Measurements from ENCODE around the gene DHCR24. TPM values are rescaled to one million over a fixed set of nuclear protein-coding genes. Genes with fewer than 3 reads are reported as not detected.

The DHCR24 gene
- total and polyA plus RNA-seq, 2 of the 13 experiments (the other 11 are each of a cell fraction or from before 2014, with no cell fraction given): 374 to 448 TPM

- TF ChIP-seq ZNF563 (CRISPR knock-in tag; IDR thresholded peaks at IDR 0.05): peak; percentile 97
- no peak for TF ChIP-seq CREB1 (IDR thresholded peaks at IDR 0.05)
- TF ChIP-seq CREB1 (CRISPR knock-in tag; IDR thresholded peaks at IDR 0.05): no peak
- peak; percentile 20; the same call in 1 of the 2 replicates for TF ChIP-seq MXD3 (CRISPR knock-in tag; IDR thresholded peaks at IDR 0.05)
- no peak for TF ChIP-seq SIN3B (IDR thresholded peaks at IDR 0.05; ENCODE audit: low read length)
- TF ChIP-seq, protein P1, sequence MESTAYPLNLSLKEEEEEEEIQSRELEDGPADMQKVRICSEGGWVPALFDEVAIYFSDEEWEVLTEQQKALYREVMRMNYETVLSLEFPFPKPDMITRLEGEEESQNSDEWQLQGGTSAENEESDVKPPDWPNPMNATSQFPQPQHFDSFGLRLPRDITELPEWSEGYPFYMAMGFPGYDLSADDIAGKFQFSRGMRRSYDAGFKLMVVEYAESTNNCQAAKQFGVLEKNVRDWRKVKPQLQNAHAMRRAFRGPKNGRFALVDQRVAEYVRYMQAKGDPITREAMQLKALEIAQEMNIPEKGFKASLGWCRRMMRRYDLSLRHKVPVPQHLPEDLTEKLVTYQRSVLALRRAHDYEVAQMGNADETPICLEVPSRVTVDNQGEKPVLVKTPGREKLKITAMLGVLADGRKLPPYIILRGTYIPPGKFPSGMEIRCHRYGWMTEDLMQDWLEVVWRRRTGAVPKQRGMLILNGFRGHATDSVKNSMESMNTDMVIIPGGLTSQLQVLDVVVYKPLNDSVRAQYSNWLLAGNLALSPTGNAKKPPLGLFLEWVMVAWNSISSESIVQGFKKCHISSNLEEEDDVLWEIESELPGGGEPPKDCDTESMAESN (CRISPR knock-in tag; conservative IDR thresholded peaks at IDR 0.05): peak; percentile 72
- TF ChIP-seq ASH2L (IDR thresholded peaks at IDR 0.05; ENCODE audit: insufficient read length, low read depth, low read length): no peak
- TF ChIP-seq HIVEP1 (CRISPR knock-in tag; IDR thresholded peaks at IDR 0.05): no peak
- no peak; the same call in 1 of the 2 replicates for TF ChIP-seq THAP9 (CRISPR knock-in tag; IDR thresholded peaks at IDR 0.05; ENCODE audit: borderline replicate concordance)
- TF ChIP-seq KAT8 (CRISPR knock-in tag; IDR thresholded peaks at IDR 0.05): peak; percentile 60
- TF ChIP-seq GLI4 (CRISPR knock-in tag; IDR thresholded peaks at IDR 0.05; ENCODE audit: borderline replicate concordance): no peak; the same call in 1 of the 2 replicates
- no peak for TF ChIP-seq CHCHD3 (CRISPR knock-in tag; IDR thresholded peaks at IDR 0.05)
- TF ChIP-seq ONECUT2 (CRISPR knock-in tag; IDR thresholded peaks at IDR 0.05): no peak
- no peak; the same call in 1 of the 2 replicates for TF ChIP-seq MTERF4 (CRISPR knock-in tag; IDR thresholded peaks at IDR 0.05)
- no peak for TF ChIP-seq NFE2L2 (IDR thresholded peaks at IDR 0.05; ENCODE audit: low read length)
- no peak for TF ChIP-seq ZBTB33 (CRISPR knock-in tag; IDR thresholded peaks at IDR 0.05)
- TF ChIP-seq ZNF3 (CRISPR knock-in tag; IDR thresholded peaks at IDR 0.05): no peak
- TF ChIP-seq, protein P2, sequence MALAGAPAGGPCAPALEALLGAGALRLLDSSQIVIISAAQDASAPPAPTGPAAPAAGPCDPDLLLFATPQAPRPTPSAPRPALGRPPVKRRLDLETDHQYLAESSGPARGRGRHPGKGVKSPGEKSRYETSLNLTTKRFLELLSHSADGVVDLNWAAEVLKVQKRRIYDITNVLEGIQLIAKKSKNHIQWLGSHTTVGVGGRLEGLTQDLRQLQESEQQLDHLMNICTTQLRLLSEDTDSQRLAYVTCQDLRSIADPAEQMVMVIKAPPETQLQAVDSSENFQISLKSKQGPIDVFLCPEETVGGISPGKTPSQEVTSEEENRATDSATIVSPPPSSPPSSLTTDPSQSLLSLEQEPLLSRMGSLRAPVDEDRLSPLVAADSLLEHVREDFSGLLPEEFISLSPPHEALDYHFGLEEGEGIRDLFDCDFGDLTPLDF (CRISPR knock-in tag; IDR thresholded peaks at IDR 0.05): peak; percentile 81; the same call in 1 of the 2 replicates
These were observed at the start of gene DHCR24 (continued) for GRCh38 chr1:54886724-54887664.

Data from HepG2 (cell line).